HepG2 (cell line): ENCODE data around the gene SMIM36. TPM values are rescaled to one million over a fixed set of nuclear protein-coding genes. Genes with fewer than 3 reads are reported as not detected.
A peak's percentile ranks its signal among the peaks of the same experiment; 100 is the strongest.

Experiments used
- CHD2 ChIP-seq: IDR thresholded peaks from 2 replicates; pipeline ENCODE4 v1.6.1; 2011; ENCODE audit warnings: low read depth, low read length, improper control_type of control experiment
- GMEB1 ChIP-seq: sonication (generic); formaldehyde crosslinking; IDR thresholded peaks from 2 replicates; pipeline ENCODE4 v1.5.1; 2020; ENCODE audit warnings: missing genetic modification reagents, mild to moderate bottlenecking, borderline replicate concordance
- HIC2 ChIP-seq: sonication (generic); formaldehyde crosslinking; IDR thresholded peaks from 2 replicates; pipeline ENCODE4 v1.9.0; 2022; ENCODE audit warnings: low read depth, missing genetic modification reagents
- IKZF4 ChIP-seq: sonication (generic); formaldehyde crosslinking; IDR thresholded peaks from 2 replicates; pipeline ENCODE4 v1.5.1; 2020; ENCODE audit warnings: borderline replicate concordance, mild to moderate bottlenecking, low read depth, missing genetic modification reagents; ENCODE audit errors: not compliant biosample characterization
- KLF12 ChIP-seq: sonication (generic); formaldehyde crosslinking; IDR thresholded peaks from 2 replicates; pipeline ENCODE4 v1.4.0; 2020; ENCODE audit warnings: missing genetic modification reagents, borderline replicate concordance
- MXD3 ChIP-seq: IDR thresholded peaks from 2 replicates; pipeline ENCODE4 v1.6.1; 2016; ENCODE audit warnings: mild to moderate bottlenecking, missing biosample characterization, missing genetic modification reagents
- NR2F2 ChIP-seq: IDR thresholded peaks from 2 replicates; pipeline ENCODE4 v1.6.1; 2012; ENCODE audit warnings: low read depth, inconsistent platforms, borderline replicate concordance
- NRL ChIP-seq: sonication (generic); formaldehyde crosslinking; IDR thresholded peaks from 2 replicates; pipeline ENCODE4 v1.5.0; 2020; ENCODE audit warnings: missing genetic modification reagents, mild to moderate bottlenecking, moderate library complexity, borderline replicate concordance
- TEAD2 ChIP-seq: sonication (generic); formaldehyde crosslinking; IDR thresholded peaks from 2 replicates; pipeline ENCODE4 v1.9.0; 2021; ENCODE audit warnings: missing genetic modification reagents
- ZBTB38 ChIP-seq: sonication (generic); formaldehyde crosslinking; IDR thresholded peaks from 2 replicates; pipeline ENCODE4 v1.5.1; 2020; ENCODE audit warnings: mild to moderate bottlenecking, missing genetic modification reagents
- ZEB1 ChIP-seq: IDR thresholded peaks from 2 replicates; pipeline ENCODE4 v1.6.1; 2012; ENCODE audit warnings: mild to moderate bottlenecking, low read depth, inconsistent platforms; ENCODE audit not compliant: insufficient replicate concordance
- ZFY ChIP-seq: sonication (generic); formaldehyde crosslinking; IDR thresholded peaks from 2 replicates; pipeline ENCODE4 v1.4.0; 2020; ENCODE audit warnings: missing genetic modification reagents
- ZMYM4 ChIP-seq: sonication (generic); formaldehyde crosslinking; IDR thresholded peaks from 2 replicates; pipeline ENCODE4 v1.8.1; 2023; ENCODE audit warnings: mild to moderate bottlenecking, missing genetic modification reagents
- ZNF142 ChIP-seq: sonication (generic); formaldehyde crosslinking; IDR thresholded peaks from 2 replicates; pipeline ENCODE4 v1.4.0; 2020; ENCODE audit warnings: missing genetic modification reagents
- ZNF580 ChIP-seq: IDR thresholded peaks from 2 replicates; pipeline ENCODE4 v1.6.1; 2016; ENCODE audit warnings: low read depth, borderline replicate concordance
- ZNF614 ChIP-seq: IDR thresholded peaks from 2 replicates; pipeline ENCODE4 v1.6.1; 2018; ENCODE audit warnings: missing biosample characterization, missing genetic modification reagents, inconsistent platforms, borderline replicate concordance
- ZNF740 ChIP-seq: sonication (generic); formaldehyde crosslinking; IDR thresholded peaks from 2 replicates; pipeline ENCODE4 v1.4.0; 2020; ENCODE audit warnings: missing genetic modification reagents
- ZNF772 ChIP-seq: sonication (generic); formaldehyde crosslinking; IDR thresholded peaks from 2 replicates; pipeline ENCODE4 v1.5.0; 2020; ENCODE audit warnings: mild to moderate bottlenecking, missing genetic modification reagents
- ZSCAN25 ChIP-seq: sonication (generic); formaldehyde crosslinking; IDR thresholded peaks from 2 replicates; pipeline ENCODE4 v1.8.0; 2022; ENCODE audit warnings: mild to moderate bottlenecking, missing genetic modification reagents
- polyA plus RNA-seq, 8 experiments: library from polyadenylated mRNA; depleted of rRNA in 3 of 8; stranded (reverse) in 7 of 8; unstranded in 1 of 8; fragments of >200 nt; fragmentation: Illumina TruSeq in 4 of 8; extraction: Trizol in 4 of 8; gene quantifications; 2 replicates each; pipeline versions ENCODE4 v1.2.1 to v1.2.3, GENCODE V29; 2011 to 2016; ENCODE audit warnings: low read depth in 4 of 8, missing spikeins in 1 of 8, mixed read lengths in 1 of 8; ENCODE audit not compliant: insufficient read depth in 1 of 8
- total RNA-seq, 5 experiments: library from RNA; depleted of rRNA; stranded (reverse); fragments of >200 nt; fragmentation: Illumina TruSeq; extraction: Trizol; gene quantifications; 2 replicates each; pipeline ENCODE4 v1.2.3, GENCODE V29; 2016; ENCODE audit warnings: low read depth in 1 of 5

The SMIM36 gene
- total and polyA plus RNA-seq, 2 of the 13 experiments (the other 11 are each of a cell fraction or from before 2014, with no cell fraction given) = not detected

- TF ChIP-seq HIC2 (CRISPR knock-in tag) (no peak), TEAD2 (CRISPR knock-in tag) (no peak), KLF12 (CRISPR knock-in tag) (peak; percentile 82), ZNF614 (CRISPR knock-in tag) (peak; percentile 87), NR2F2 (peak; percentile 87), CHD2 (no peak), NRL (CRISPR knock-in tag) (no peak), ZNF740 (CRISPR knock-in tag) (no peak), MXD3 (CRISPR knock-in tag) (no peak), GMEB1 (CRISPR knock-in tag) (peak; percentile 61; the same call in 1 of the 2 replicates), ZFY (no peak; the same call in 1 of the 2 replicates), ZNF772 (CRISPR knock-in tag) (peak; percentile 72; the same call in 1 of the 2 replicates), ZEB1 (peak; percentile 69), ZBTB38 (CRISPR knock-in tag) (no peak), ZNF580 (CRISPR knock-in tag) (no peak), ZSCAN25 (peak; percentile 62; the same call in 1 of the 2 replicates), IKZF4 (no peak), ZMYM4 (CRISPR knock-in tag) (peak; percentile 66; the same call in 1 of the 2 replicates), ZNF142 (peak; percentile 54; the same call in 1 of the 2 replicates)
These were observed 64.6 kb downstream of the SMIM36 start (continued) for GRCh38 chr17:55446581-55447205.
